ENCODE data around the gene MELK. TPM values are rescaled to one million over a fixed set of nuclear protein-coding genes. Genes with fewer than 3 reads are reported as not detected.

Gene MELK
- total and polyA plus RNA-seq, 12 donors, result 0.15 to 3.1 (median 0.28) TPM; not detected in 4

DNA sequence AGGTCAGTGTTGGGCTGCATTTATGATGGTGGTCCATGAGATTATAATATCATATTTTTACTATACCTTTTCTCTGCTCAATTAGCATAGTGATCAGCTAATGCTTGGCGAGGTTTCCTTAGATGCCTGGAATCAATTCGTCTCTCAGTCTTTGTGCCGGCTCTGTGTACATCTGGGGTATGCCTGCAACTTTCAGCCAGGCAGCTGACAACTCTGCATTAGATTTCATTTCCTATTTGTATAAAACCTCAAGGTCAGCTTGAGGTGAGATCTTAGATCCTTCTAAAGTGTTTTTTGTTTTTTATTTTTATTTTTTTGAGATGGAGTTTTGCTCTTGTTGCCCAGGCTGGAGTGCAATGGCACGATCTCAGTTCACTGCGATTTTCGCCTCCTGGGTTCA lies 86.8 kb downstream of the MELK start:
- TF ChIP-seq CTCF (IDR thresholded peaks at IDR 0.05), result no peak
- ATAC-seq (no peak), DNase-seq (no peak)
- Histone ChIP-seq H3K27ac (no peak overlapping the region), H3K9me3 (peaks cover 0 to 17% (median 0%) of the 10 kb centered on the region in 11 donors), H3K36me3 (peaks cover 0 to 14% (median 0%) of the 10 kb centered on the region in 9 donors), H3K4me3 (no peak overlapping the region), H3K4me1 (no peaks in the 10 kb centered on the region), H3K27me3 (no peaks in the 10 kb centered on the region)
- intact Hi-C loops (cut with DNase I), result no loop called here
- 95 to 96% methylated on average over 6 of the region's 6 CpGs for WGBS, 2 donors

DNA sequence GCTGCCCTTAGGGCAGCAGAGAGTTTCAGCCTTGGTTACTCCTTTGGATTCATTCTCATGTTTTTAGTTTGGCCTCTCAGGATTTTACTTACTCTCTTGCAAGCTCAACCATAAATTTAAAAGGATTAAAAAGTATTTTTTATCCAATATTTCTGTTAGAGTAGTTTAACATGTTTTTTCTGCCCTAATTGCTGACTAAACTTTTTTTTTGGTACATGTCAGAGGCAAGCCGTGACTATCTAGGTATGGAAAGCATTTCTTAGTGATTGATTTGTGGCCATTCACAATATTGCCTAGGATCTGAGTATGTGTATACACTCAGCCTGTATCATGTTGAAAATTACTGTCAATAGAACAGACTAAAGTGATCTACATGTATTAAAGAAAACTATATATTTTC lies 92.1 kb downstream of the MELK start:
- H3K4me1 ChIP-seq, result peaks cover 0 to 10% (median 0%) of the 10 kb centered on the region in 9 donors
- H3K36me3 ChIP-seq, result peaks cover 0 to 21% (median 0%) of the 10 kb centered on the region in 9 donors
- DNase-seq (no peak), ATAC-seq (no peak)
- TF ChIP-seq CTCF (IDR thresholded peaks at IDR 0.05), result no peak
- intact Hi-C loops (cut with DNase I), result no loop called here
- no peaks in the 10 kb centered on the region for H3K9me3 ChIP-seq
- no peak overlapping the region for H3K4me3 ChIP-seq
- H3K27ac ChIP-seq, result no peak overlapping the region
- 82 to 86% methylated on average over 1 of the region's 1 CpG for WGBS, 2 donors
- H3K27me3 ChIP-seq, result no peaks in the 10 kb centered on the region

- H3K36me3 ChIP-seq, result peaks cover 0 to 21% (median 0%) of the 10 kb centered on the region in 9 donors
- intact Hi-C loops (cut with DNase I), result no loop called here
- ATAC-seq (no peak), DNase-seq (no peak)
- peaks cover 0 to 10% (median 0%) of the 10 kb centered on the region in 9 donors for H3K4me1 ChIP-seq
- H3K27me3 ChIP-seq, result no peaks in the 10 kb centered on the region
- H3K9me3 ChIP-seq, result no peaks in the 10 kb centered on the region
- no peak overlapping the region for H3K27ac ChIP-seq
- H3K4me3 ChIP-seq, result no peak overlapping the region
- no peak for TF ChIP-seq CTCF (IDR thresholded peaks at IDR 0.05)
- WGBS, 2 donors, result 95 to 98% methylated on average over 2 of the region's 2 CpGs
These were observed 92.7 kb downstream of the MELK start for GRCh38 chr9:36665387-36665786.

DNA sequence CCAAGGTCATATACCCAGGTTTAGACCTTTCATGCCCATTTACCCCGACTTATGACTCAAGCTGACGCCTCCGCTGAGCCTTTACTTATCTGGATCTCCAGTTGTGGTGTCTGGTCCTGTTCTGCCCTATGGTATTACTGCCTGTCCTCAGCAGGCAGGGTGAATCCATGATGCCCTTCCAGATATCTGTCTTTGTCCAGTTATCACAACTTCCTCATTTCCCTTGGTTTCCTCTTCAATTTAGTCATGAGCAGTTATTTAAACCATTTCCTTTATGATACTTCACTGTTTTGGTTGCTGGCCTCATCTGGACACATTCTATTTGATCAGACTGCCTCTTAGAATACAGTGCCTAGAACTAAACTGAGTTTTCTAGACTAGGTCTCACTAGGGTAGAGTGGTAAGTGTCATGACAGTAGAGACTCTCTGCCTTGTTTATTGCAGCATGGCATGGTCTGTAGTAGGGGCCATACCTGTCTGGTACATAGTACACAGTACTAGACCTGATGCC lies 93.3 kb downstream of the MELK start:
- Histone ChIP-seq H3K27me3 (no peaks in the 10 kb centered on the region), H3K4me1 (peaks cover 0 to 10% (median 0%) of the 10 kb centered on the region in 9 donors), H3K27ac (no peak overlapping the region), H3K4me3 (no peak overlapping the region), H3K9me3 (no peaks in the 10 kb centered on the region), H3K36me3 (peaks cover 0 to 24% (median 0%) of the 10 kb centered on the region in 9 donors)
- intact Hi-C loops (cut with DNase I), result no loop called here
- 94 to 96% methylated on average over 3 of the region's 3 CpGs for WGBS, 2 donors
- DNase-seq (no peak), ATAC-seq (no peak)
- TF ChIP-seq CTCF (IDR thresholded peaks at IDR 0.05), result no peak

Data from heart right ventricle (tissue), 16 donors.